ENCODE data around the gene TOR1AIP2.

DNA sequence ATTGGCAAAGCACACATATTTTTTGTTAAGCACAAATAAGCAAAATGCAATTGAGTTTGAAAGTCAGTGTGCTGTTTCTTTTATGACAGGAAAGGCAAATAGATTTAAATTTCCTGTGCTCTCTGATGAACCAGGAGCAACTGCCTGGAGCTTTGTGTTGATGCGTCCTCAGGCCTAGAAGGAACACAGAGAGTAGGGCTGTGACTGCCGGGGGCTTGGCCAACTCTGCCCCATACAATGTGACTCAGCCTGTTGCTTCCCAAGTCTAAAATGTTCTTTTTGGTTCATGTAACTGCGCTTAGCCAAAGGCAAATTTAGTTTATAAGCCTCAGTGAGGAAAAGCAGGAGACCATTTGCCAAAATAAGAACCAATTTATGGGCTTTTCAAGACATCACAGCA lies 37.5 kb downstream of the TOR1AIP2 start:
- TF ChIP-seq, protein P1, sequence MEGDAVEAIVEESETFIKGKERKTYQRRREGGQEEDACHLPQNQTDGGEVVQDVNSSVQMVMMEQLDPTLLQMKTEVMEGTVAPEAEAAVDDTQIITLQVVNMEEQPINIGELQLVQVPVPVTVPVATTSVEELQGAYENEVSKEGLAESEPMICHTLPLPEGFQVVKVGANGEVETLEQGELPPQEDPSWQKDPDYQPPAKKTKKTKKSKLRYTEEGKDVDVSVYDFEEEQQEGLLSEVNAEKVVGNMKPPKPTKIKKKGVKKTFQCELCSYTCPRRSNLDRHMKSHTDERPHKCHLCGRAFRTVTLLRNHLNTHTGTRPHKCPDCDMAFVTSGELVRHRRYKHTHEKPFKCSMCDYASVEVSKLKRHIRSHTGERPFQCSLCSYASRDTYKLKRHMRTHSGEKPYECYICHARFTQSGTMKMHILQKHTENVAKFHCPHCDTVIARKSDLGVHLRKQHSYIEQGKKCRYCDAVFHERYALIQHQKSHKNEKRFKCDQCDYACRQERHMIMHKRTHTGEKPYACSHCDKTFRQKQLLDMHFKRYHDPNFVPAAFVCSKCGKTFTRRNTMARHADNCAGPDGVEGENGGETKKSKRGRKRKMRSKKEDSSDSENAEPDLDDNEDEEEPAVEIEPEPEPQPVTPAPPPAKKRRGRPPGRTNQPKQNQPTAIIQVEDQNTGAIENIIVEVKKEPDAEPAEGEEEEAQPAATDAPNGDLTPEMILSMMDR (IDR thresholded peaks at IDR 0.05): no peak
- TF ChIP-seq POLR2AphosphoS5 (IDR thresholded peaks at IDR 0.05): no peak
